Measurements from ENCODE around the gene NOTCH4. TPM values are rescaled to one million over a fixed set of nuclear protein-coding genes. Genes with fewer than 3 reads are reported as not detected.

NOTCH4 gene
- total and polyA plus RNA-seq, 9 of the 15 experiments (the other 6 are each of a cell fraction or from before 2014, with no cell fraction given), result 0.24 to 4.3 (median 1.7) TPM

GRCh38 chr6:32184084-32184640 is 39.7 kb downstream of the NOTCH4 start, which contains the start of gene AGER (continued):
- 0 out of 2 replicates have a peak, but pooled peaks have one; percentile 60 for TF ChIP-seq FOXO4 (CRISPR knock-in tag; IDR thresholded peaks at IDR 0.05)
- TF ChIP-seq FUS (optimal IDR thresholded peaks at IDR 0.05; ENCODE audit: low read depth, low read length), result no peak
- no peak for TF ChIP-seq TCF7L2 (IDR thresholded peaks at IDR 0.05; ENCODE audit: low read depth, low read length)
- TF ChIP-seq, protein P1, sequence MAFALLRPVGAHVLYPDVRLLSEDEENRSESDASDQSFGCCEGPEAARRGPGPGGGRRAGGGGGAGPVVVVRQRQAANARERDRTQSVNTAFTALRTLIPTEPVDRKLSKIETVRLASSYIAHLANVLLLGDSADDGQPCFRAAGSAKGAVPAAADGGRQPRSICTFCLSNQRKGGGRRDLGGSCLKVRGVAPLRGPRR (CRISPR knock-in tag; IDR thresholded peaks at IDR 0.05), result peak; percentile 70; the same call in 1 of the 2 replicates
- TF ChIP-seq, protein P2, sequence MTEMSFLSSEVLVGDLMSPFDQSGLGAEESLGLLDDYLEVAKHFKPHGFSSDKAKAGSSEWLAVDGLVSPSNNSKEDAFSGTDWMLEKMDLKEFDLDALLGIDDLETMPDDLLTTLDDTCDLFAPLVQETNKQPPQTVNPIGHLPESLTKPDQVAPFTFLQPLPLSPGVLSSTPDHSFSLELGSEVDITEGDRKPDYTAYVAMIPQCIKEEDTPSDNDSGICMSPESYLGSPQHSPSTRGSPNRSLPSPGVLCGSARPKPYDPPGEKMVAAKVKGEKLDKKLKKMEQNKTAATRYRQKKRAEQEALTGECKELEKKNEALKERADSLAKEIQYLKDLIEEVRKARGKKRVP (CRISPR knock-in tag; IDR thresholded peaks at IDR 0.05), result peak; percentile 78
- no peak for TF ChIP-seq MTF1 (CRISPR knock-in tag; IDR thresholded peaks at IDR 0.05; ENCODE audit: borderline replicate concordance)
- 0 out of 2 replicates have a peak, but pooled peaks have one; percentile 27 for TF ChIP-seq ZNF766 (CRISPR knock-in tag; conservative IDR thresholded peaks at IDR 0.05)
- TF ChIP-seq ZC3H8 (IDR thresholded peaks at IDR 0.05), result no peak
- 0 out of 2 replicates have a peak, but pooled peaks have one; percentile 7 for TF ChIP-seq TCF7 (IDR thresholded peaks at IDR 0.05; ENCODE audit: borderline replicate concordance)
- TF ChIP-seq ZNF239 (CRISPR knock-in tag; IDR thresholded peaks at IDR 0.05), result peak; percentile 16; the same call in 1 of the 2 replicates
- peak; percentile 65; the same call in 1 of the 2 replicates for TF ChIP-seq ZBTB17 (CRISPR knock-in tag; IDR thresholded peaks at IDR 0.05)
- peak; percentile 70; the same call in 1 of the 2 replicates for TF ChIP-seq ZNF589 (CRISPR knock-in tag; IDR thresholded peaks at IDR 0.05; ENCODE audit: low read depth)
- TF ChIP-seq, protein P3, sequence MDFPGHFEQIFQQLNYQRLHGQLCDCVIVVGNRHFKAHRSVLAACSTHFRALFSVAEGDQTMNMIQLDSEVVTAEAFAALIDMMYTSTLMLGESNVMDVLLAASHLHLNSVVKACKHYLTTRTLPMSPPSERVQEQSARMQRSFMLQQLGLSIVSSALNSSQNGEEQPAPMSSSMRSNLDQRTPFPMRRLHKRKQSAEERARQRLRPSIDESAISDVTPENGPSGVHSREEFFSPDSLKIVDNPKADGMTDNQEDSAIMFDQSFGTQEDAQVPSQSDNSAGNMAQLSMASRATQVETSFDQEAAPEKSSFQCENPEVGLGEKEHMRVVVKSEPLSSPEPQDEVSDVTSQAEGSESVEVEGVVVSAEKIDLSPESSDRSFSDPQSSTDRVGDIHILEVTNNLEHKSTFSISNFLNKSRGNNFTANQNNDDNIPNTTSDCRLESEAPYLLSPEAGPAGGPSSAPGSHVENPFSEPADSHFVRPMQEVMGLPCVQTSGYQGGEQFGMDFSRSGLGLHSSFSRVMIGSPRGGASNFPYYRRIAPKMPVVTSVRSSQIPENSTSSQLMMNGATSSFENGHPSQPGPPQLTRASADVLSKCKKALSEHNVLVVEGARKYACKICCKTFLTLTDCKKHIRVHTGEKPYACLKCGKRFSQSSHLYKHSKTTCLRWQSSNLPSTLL (IDR thresholded peaks at IDR 0.05), result no peak
- TF ChIP-seq, protein P4, sequence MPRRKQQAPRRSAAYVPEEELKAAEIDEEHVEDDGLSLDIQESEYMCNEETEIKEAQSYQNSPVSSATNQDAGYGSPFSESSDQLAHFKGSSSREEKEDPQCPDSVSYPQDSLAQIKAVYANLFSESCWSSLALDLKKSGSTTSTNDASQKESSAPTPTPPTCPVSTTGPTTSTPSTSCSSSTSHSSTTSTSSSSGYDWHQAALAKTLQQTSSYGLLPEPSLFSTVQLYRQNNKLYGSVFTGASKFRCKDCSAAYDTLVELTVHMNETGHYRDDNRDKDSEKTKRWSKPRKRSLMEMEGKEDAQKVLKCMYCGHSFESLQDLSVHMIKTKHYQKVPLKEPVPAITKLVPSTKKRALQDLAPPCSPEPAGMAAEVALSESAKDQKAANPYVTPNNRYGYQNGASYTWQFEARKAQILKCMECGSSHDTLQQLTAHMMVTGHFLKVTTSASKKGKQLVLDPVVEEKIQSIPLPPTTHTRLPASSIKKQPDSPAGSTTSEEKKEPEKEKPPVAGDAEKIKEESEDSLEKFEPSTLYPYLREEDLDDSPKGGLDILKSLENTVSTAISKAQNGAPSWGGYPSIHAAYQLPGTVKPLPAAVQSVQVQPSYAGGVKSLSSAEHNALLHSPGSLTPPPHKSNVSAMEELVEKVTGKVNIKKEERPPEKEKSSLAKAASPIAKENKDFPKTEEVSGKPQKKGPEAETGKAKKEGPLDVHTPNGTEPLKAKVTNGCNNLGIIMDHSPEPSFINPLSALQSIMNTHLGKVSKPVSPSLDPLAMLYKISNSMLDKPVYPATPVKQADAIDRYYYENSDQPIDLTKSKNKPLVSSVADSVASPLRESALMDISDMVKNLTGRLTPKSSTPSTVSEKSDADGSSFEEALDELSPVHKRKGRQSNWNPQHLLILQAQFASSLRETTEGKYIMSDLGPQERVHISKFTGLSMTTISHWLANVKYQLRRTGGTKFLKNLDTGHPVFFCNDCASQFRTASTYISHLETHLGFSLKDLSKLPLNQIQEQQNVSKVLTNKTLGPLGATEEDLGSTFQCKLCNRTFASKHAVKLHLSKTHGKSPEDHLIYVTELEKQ (CRISPR knock-in tag; IDR thresholded peaks at IDR 0.05), result 0 out of 2 replicates have a peak, but pooled peaks have one; percentile 3
- peak; percentile 59; the same call in 1 of the 2 replicates for TF ChIP-seq POLR2AphosphoS5 (IDR thresholded peaks at IDR 0.05; ENCODE audit: control insufficient read depth, insufficient read depth, low read depth, low read length)
- TF ChIP-seq MYC (IDR thresholded peaks at IDR 0.05; ENCODE audit: low read depth, low read length), result no peak
- peak; percentile 75 for TF ChIP-seq MYC (CRISPR knock-in tag; IDR thresholded peaks at IDR 0.05; ENCODE audit: borderline replicate concordance, low read depth)
- peak; percentile 66; the same call in 1 of the 2 replicates for TF ChIP-seq HDAC8 (tag; IDR thresholded peaks at IDR 0.05)
- peak; percentile 61 for TF ChIP-seq POLR2G (IDR thresholded peaks at IDR 0.05; ENCODE audit: low read depth, low read length)
- 0 out of 2 replicates have a peak, but pooled peaks have one; percentile 44 for TF ChIP-seq ZNF41 (CRISPR knock-in tag; conservative IDR thresholded peaks at IDR 0.05)

Measured in K562 (cell line).